GM19240 (cell line): ENCODE data around the gene ARHGAP40.

Experiments used
- DNase-seq: peaks from one replicate; pipeline ENCODE4 v3.0.0; 2011; ENCODE audit warnings: low spot score; ENCODE audit not compliant: insufficient read length

Gene ARHGAP40

DNA sequence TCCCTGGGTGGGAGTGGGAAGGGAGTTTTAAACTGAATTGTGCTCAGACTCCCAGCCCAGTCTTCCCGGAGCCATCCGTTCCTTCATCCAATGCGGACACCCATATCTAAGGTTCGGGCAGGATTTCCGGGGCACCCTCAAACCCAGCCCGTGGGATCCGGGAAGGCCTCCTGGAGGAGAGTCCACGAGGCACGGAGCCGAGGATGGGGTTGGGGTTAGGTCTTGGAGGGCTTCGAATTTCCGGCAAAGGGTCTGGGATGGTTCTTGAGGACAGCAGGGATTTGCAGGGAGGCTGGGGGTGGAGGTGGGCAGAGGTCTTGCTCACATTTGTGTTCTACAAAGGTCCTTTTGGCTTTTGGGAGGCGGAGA is 73.1 kb downstream of the ARHGAP40 start:
- no peak for DNase-seq

DNA sequence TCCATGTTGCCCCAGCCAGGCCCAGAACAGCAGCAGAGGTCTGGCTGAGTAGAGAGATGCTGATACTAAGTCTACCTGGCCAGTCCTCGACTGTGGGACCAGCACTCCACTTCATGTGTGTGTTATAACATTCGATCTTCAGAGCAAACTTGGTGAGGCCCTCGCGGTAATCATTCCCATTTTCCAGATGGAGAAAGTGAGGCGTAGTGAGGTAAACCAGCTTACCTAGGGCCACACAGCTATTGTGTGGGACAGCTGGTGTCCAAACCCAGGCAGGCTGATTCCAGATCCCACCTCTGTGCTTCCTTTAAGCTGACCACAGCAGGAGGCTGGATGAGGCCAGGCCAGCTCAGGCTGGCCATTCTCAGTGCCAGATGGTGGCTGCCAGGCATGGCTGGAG is 75.0 kb downstream of the ARHGAP40 start:
- no peak for DNase-seq

DNA sequence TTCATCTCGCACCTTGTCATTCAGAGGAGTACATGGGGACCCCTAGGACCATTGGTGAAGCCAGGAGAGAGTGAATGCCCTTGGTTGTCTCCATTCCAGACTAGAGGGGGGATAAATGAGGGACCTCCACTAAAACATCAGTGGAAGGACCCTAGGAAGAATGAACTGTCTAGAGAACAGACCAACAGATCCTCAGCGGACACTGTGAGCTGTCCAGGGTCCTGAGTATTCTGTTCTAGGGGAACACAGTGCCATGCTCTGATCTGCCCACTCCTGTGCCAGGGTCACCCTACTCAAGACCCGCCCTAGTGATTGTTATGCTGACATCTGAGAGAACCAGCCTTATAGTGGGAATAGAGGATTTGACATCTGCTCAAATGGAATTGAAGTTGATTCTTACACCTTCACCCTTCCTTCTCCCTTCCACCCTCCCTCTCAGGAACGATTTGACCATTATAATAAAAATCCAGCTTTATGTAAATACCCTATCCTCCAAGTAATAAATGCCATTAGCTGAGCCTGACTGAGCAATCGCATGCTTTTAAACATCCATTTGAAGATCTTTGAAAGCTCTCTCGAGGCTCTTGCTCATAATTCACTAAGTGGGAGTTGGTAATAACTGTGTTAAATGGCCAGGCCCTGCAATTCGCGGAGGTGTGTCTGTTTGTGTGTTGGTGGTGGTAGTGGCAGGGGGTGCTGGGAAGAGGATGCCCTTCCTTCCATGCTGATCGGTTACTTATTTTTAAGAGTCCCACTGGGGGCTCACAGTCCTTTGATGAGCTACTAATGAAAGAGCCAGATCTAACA is 79.1 kb downstream of the ARHGAP40 start:
- no peak for DNase-seq

GRCh38 chr20:38685271-38685670 is 83.7 kb downstream of the ARHGAP40 start:
- no peak for DNase-seq

- DNase-seq: no peak
Measured at GRCh38 chr20:38685853-38686473, 84.4 kb downstream of the ARHGAP40 start.

DNA sequence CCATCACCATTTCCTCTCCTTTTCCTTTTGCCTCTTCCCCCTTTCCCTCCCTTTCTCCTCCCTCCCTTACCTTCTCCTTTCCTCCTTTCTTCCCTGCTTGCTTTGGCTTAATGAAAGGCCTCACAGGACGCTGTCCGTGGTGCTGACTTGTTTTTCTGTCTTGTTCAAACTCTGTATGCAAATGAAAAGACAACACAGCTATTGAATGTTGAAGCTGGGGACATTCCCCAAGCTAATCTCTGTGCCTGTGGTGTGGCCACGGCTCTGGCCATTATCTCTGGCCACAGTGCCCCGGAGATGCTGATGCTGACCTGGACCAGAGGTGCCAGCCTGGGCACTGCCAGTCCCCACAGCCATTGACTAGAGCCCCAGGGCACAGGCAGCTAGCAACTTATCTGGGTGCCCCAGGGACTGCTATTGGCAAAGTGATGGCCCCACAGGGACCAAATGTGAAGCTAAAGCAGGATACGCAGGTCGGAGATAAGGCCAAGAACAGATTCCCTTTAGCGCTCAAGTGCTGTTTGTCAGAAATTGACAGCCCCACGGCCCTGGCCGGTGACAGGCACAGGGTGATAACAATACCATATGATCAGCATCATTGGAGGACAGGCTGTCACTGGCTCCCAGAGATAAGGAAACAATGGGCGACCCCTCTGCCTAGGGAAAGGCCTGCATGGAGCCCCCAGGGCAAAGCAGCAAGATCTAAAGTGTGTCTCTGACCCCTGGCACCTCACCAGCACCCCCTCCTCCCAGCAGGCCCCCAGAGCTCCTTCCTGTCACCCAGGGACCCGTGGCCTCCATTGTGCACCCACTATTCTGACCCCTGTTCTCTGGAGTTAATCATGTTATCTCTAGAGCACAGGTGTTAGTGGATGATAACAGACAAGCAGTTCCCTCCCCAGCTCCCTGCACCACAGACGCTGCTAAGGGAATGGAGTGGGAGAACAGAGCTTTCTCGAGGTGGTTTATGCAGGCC is 91.1 kb downstream of the ARHGAP40 start:
- no peak for DNase-seq

GRCh38 chr20:38697306-38697705 is 95.7 kb downstream of the ARHGAP40 start:
- no peak for DNase-seq

- DNase-seq: no peak
Measured at GRCh38 chr20:38698541-38698940, 96.9 kb downstream of the ARHGAP40 start.

GRCh38 chr20:38700141-38700540 is 98.5 kb downstream of the ARHGAP40 start:
- no peak for DNase-seq
